SU-DHL-6 (cell line): ENCODE results near the gene KIAA1614.

Experiments used
- H2AFZ ChIP-seq: fragments of 200-600 bp; sonication (generic); 2 replicates; pipeline ENCODE4 v1.6.1; 2014; ENCODE audit warnings: low read depth, mild to moderate bottlenecking, moderate library complexity, mixed read lengths, antibody characterized with exemption, low read length; ENCODE audit not compliant: severe bottlenecking
- H3F3A ChIP-seq: fragments of 200-600 bp; shearing (Covaris generic); 2 replicates; pipeline ENCODE4 v1.6.0; 2016; ENCODE audit warnings: antibody characterized with exemption, mild to moderate bottlenecking; ENCODE audit not compliant: insufficient read depth
- H3K27ac ChIP-seq: fragments of 200-600 bp; sonication (generic); 2 replicates; pipeline ENCODE4 v1.5.1; 2016; ENCODE audit warnings: low read depth, mild to moderate bottlenecking, low read length, moderate library complexity, mixed read lengths
- H3K27me3 ChIP-seq: fragments of 200-600 bp; sonication (generic), shearing (Covaris generic); 2 replicates; pipeline ENCODE4 v1.6.0; 2014; ENCODE audit warnings: mild to moderate bottlenecking, low read length
- H3K36me3 ChIP-seq: fragments of 200-600 bp; sonication (generic); 2 replicates; pipeline ENCODE4 v1.6.1; 2014; ENCODE audit warnings: mild to moderate bottlenecking, low read length, mixed read lengths
- H3K4me2 ChIP-seq: fragments of 300-600, 200-600 bp; shearing (Covaris generic), sonication (generic); 2 replicates; pipeline ENCODE4 v1.6.0; 2014; ENCODE audit warnings: low read length, low read depth, mild to moderate bottlenecking; ENCODE audit not compliant: poor library complexity, severe bottlenecking
- H3K4me3 ChIP-seq: fragments of 200-600 bp; sonication (generic); 2 replicates; pipeline ENCODE4 v1.5.1; 2014; ENCODE audit warnings: antibody characterized with exemption, low read length, mild to moderate bottlenecking, mixed read lengths; ENCODE audit not compliant: insufficient read depth, poor library complexity, severe bottlenecking
- H3K79me2 ChIP-seq: fragments of 200-600 bp; sonication (generic); 2 replicates; pipeline ENCODE4 v1.6.1; 2014; ENCODE audit warnings: mild to moderate bottlenecking, low read length, moderate library complexity; ENCODE audit not compliant: insufficient read depth
- H3K9ac ChIP-seq: fragments of 200-600 bp; sonication (generic); 2 replicates; pipeline ENCODE4 v1.7.0; 2014; ENCODE audit warnings: mild to moderate bottlenecking, low read length
- H3K9me2 ChIP-seq: fragments of 200-600 bp; sonication (generic); replicated peaks from 2 replicates; pipeline ENCODE4 v1.6.1; 2014; ENCODE audit warnings: low read length; ENCODE audit not compliant: insufficient read depth
- H3K9me3 ChIP-seq: fragments of 200-600 bp; sonication (generic); 2 replicates; pipeline ENCODE4 v1.6.1; 2014; ENCODE audit warnings: low read length, mixed read lengths; ENCODE audit not compliant: insufficient read depth
- H4K20me1 ChIP-seq: fragments of 200-600 bp; sonication (generic); 2 replicates; pipeline ENCODE4 v1.6.1; 2014; ENCODE audit warnings: low read depth, mild to moderate bottlenecking, antibody characterized with exemption, low read length, moderate library complexity, mixed read lengths
- CTCF ChIP-seq: fragments of 200-600 bp; sonication (generic); IDR thresholded peaks from one replicate; pipeline ENCODE4 v1.5.1; 2017; ENCODE audit warnings: antibody characterized with exemption, mild to moderate bottlenecking, low read length, moderate library complexity; ENCODE audit not compliant: insufficient read depth, poor library complexity, severe bottlenecking
- EZH2phosphoT487 ChIP-seq: fragments of 200-600 bp; sonication (generic), shearing (Covaris generic); conservative IDR thresholded peaks from 2 replicates; pipeline ENCODE4 v1.6.1; 2018; ENCODE audit warnings: mild to moderate bottlenecking, antibody characterized with exemption, low read length, moderate library complexity, mixed read lengths

KIAA1614 gene

DNA sequence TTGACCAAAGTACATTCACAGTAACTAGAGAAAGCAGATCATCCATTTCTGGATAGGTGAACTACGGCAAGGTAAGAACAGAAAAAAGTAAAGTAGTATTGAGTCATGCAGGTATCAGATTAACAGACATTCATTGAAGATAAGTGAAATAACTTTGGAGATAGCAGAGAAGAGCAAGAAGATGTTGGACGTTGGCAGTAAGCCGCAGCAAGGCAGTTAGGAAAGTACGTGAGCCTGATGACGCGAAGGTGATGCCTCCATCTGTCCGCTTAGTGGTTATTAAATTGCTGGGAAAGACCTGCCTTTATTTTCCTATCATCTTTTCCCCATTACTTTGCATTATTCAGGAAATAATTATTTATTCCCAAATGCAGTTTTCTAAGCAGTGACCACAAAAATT, 24.9 kb upstream of the KIAA1614 start:
- H3K27ac ChIP-seq: no peak overlapping the region
- TF ChIP-seq CTCF (no peak), EZH2phosphoT487 (no peak)
- no peaks in the 10 kb centered on the region for H3K27me3 ChIP-seq
- H3K4me2 ChIP-seq: no peak overlapping the region
- no peaks in the 10 kb centered on the region for H3F3A ChIP-seq
- no peaks in the 10 kb centered on the region for H3K36me3 ChIP-seq
- no peak overlapping the region for H3K9ac ChIP-seq
- H2AFZ ChIP-seq: no peak overlapping the region
- H3K4me3 ChIP-seq: no peak overlapping the region
- H3K9me2 ChIP-seq: no peaks in the 10 kb centered on the region
- no peaks in the 10 kb centered on the region for H3K9me3 ChIP-seq
- H4K20me1 ChIP-seq: no peaks in the 10 kb centered on the region
- no peaks in the 10 kb centered on the region for H3K79me2 ChIP-seq

- no peaks in the 10 kb centered on the region for H3K79me2 ChIP-seq
- no peaks in the 10 kb centered on the region for H3K9me2 ChIP-seq
- H3K9ac ChIP-seq: no peak overlapping the region
- H3F3A ChIP-seq: no peaks in the 10 kb centered on the region
- no peaks in the 10 kb centered on the region for H3K36me3 ChIP-seq
- H4K20me1 ChIP-seq: no peaks in the 10 kb centered on the region
- no peaks in the 10 kb centered on the region for H3K27me3 ChIP-seq
- H2AFZ ChIP-seq: no peak overlapping the region
- H3K9me3 ChIP-seq: no peaks in the 10 kb centered on the region
- no peak overlapping the region for H3K4me3 ChIP-seq
- no peak overlapping the region for H3K27ac ChIP-seq
- no peak for TF ChIP-seq CTCF
- TF ChIP-seq EZH2phosphoT487: no peak
- no peak overlapping the region for H3K4me2 ChIP-seq
Measured at GRCh38 chr1:180888870-180889269, 23.8 kb upstream of the KIAA1614 start.

- Histone ChIP-seq H3K27ac (no peak overlapping the region), H3K4me3 (no peak overlapping the region), H3K4me2 (no peak overlapping the region), H3K27me3 (no peaks in the 10 kb centered on the region), H3F3A (no peaks in the 10 kb centered on the region), H3K9me3 (no peaks in the 10 kb centered on the region), H2AFZ (no peak overlapping the region), H3K79me2 (no peaks in the 10 kb centered on the region), H3K9ac (no peak overlapping the region), H3K36me3 (no peaks in the 10 kb centered on the region), H4K20me1 (no peaks in the 10 kb centered on the region), H3K9me2 (no peaks in the 10 kb centered on the region)
- TF ChIP-seq EZH2phosphoT487 (no peak), CTCF (no peak)
Measured at GRCh38 chr1:180889325-180889724, 23.4 kb upstream of the KIAA1614 start.
